ENCODE results near the gene CDH13. TPM values are rescaled to one million over a fixed set of nuclear protein-coding genes. Genes with fewer than 3 reads are reported as not detected.

Gene CDH13
- total RNA-seq, 2 experiments from 2014 or later = not detected

DNA sequence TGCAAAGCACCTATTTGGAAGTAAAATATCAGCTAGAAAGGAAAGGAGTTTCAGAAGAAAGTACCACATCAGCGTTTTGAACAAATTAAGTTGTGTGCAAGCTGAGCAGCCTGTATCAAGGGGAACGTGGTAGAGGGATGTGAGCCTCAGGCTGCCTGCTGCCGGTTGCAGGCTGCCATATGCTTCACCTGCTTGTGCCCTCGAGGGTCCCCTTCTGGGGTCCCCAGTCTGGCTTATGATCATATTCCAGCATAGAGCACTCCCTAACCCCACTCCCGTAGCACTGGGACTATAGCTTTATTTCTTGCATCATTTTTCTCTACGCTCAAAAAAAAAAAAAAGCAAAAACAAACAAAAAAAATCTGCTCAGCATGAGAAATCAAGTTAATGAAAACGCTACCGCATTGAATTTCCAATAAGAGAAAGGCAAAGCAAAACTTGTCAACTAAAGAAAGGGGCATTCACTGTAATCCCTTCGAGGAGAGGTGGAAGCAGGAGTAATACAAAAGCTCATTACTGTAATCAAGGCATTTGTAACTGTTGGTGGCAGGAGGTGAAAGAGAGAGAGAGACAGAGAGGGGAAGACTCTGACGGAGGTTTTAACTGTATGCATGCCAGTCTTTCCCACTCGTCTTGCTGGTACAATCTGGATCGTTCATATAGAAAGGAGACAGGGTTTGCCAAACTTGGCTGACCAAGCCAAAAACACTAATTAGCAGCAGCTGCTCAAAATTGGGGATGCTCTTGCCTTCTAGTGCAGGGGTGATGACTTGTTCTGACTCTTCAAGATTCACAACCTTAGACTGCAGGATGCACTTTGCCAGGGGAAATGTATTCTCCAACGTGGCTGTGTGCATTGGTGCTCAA lies 922.8 kb downstream of the CDH13 start:
- H3K4me1 ChIP-seq (ENCODE audit: insufficient read depth, low read length, poor library complexity, severe bottlenecking) = no peaks in the 10 kb centered on the region
- DNase-seq (ENCODE audit: low spot score) = no peak
- H3K36me3 ChIP-seq (ENCODE audit: insufficient read depth, low read length) = no peaks in the 10 kb centered on the region
- H2AFZ ChIP-seq (ENCODE audit: low read length) = no peak overlapping the region
- intact Hi-C loops (cut with micrococcal nuclease; ENCODE audit: unreplicated experiment) = no loop called here
- no TSS peak for BruUV-seq (replicated peaks)
- H3K27ac ChIP-seq (ENCODE audit: low read depth, low read length, poor library complexity, severe bottlenecking) = no peak overlapping the region
- H3K9me2 ChIP-seq (ENCODE audit: insufficient read depth, low read length) = no peaks in the 10 kb centered on the region
- POLR2A ChIA-PET = interaction anchor here (0.7 kb wide), 1 partner anchor 335 kb away, joined by 3 read pairs; no protein-coding TSS in a partner anchor
- H3K79me2 ChIP-seq (ENCODE audit: insufficient read depth, low read depth, low read length) = no peaks in the 10 kb centered on the region
- no peak for TF ChIP-seq EZH2phosphoT487 (IDR thresholded peaks at IDR 0.05; ENCODE audit: borderline replicate concordance, low read depth, low read length)
- TF ChIP-seq, protein P1, sequence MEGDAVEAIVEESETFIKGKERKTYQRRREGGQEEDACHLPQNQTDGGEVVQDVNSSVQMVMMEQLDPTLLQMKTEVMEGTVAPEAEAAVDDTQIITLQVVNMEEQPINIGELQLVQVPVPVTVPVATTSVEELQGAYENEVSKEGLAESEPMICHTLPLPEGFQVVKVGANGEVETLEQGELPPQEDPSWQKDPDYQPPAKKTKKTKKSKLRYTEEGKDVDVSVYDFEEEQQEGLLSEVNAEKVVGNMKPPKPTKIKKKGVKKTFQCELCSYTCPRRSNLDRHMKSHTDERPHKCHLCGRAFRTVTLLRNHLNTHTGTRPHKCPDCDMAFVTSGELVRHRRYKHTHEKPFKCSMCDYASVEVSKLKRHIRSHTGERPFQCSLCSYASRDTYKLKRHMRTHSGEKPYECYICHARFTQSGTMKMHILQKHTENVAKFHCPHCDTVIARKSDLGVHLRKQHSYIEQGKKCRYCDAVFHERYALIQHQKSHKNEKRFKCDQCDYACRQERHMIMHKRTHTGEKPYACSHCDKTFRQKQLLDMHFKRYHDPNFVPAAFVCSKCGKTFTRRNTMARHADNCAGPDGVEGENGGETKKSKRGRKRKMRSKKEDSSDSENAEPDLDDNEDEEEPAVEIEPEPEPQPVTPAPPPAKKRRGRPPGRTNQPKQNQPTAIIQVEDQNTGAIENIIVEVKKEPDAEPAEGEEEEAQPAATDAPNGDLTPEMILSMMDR (conservative IDR thresholded peaks at IDR 0.05; ENCODE audit: low read length) = no peak
- no peaks in the 10 kb centered on the region for H4K20me1 ChIP-seq (ENCODE audit: insufficient read depth, low read length)
- no peak overlapping the region for H3K4me3 ChIP-seq (ENCODE audit: low read depth, low read length, poor library complexity, severe bottlenecking)
- CTCF ChIA-PET (ENCODE audit: unreplicated experiment) = no interaction called here
- no peaks in the 10 kb centered on the region for H3K9me3 ChIP-seq (ENCODE audit: low read length)
- H3K4me2 ChIP-seq (ENCODE audit: low read length) = no peak overlapping the region

DNA sequence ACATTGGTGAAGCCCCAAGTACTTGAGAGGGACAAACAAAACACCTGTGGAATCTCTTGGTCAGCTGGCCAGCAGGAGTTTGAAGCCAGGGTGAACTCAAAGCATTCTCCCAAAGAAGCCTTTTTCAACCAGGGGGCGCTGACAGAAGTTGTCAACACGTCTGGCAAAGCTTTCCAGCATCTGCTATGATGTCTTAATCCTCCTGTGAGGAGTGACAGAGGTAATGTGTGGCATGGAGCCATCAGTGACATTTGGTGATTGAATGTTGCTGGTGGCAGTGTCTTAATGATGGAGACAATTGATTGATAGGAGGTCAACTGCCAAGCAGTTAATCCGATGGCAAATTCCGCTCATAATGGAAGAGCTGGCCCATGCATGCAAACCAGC lies 923.4 kb downstream of the CDH13 start:
- intact Hi-C loops (cut with micrococcal nuclease; ENCODE audit: unreplicated experiment) = no loop called here
- Histone ChIP-seq H3K4me1 (ENCODE audit: insufficient read depth, low read length, poor library complexity, severe bottlenecking) (no peaks in the 10 kb centered on the region), H3K27ac (ENCODE audit: low read depth, low read length, poor library complexity, severe bottlenecking) (no peak overlapping the region), H4K20me1 (ENCODE audit: insufficient read depth, low read length) (no peaks in the 10 kb centered on the region), H2AFZ (ENCODE audit: low read length) (no peak overlapping the region), H3K4me2 (ENCODE audit: low read length) (no peak overlapping the region), H3K9me2 (ENCODE audit: insufficient read depth, low read length) (no peaks in the 10 kb centered on the region), H3K9me3 (ENCODE audit: low read length) (no peaks in the 10 kb centered on the region), H3K79me2 (ENCODE audit: insufficient read depth, low read depth, low read length) (no peaks in the 10 kb centered on the region), H3K36me3 (ENCODE audit: insufficient read depth, low read length) (no peaks in the 10 kb centered on the region), H3K4me3 (ENCODE audit: low read depth, low read length, poor library complexity, severe bottlenecking) (no peak overlapping the region)
- CTCF ChIA-PET (ENCODE audit: unreplicated experiment) = no interaction called here
- no peak for DNase-seq (ENCODE audit: low spot score)
- BruUV-seq (replicated peaks) = no TSS peak
- POLR2A ChIA-PET = no interaction called here
- TF ChIP-seq, protein P1 (conservative IDR thresholded peaks at IDR 0.05; ENCODE audit: low read length) = no peak
- TF ChIP-seq EZH2phosphoT487 (IDR thresholded peaks at IDR 0.05; ENCODE audit: borderline replicate concordance, low read depth, low read length) = no peak

GRCh38 chr16:83552228-83552627 lies 925.5 kb downstream of the CDH13 start:
- Histone ChIP-seq H3K4me1 (ENCODE audit: insufficient read depth, low read length, poor library complexity, severe bottlenecking) (no peaks in the 10 kb centered on the region), H3K4me2 (ENCODE audit: low read length) (no peak overlapping the region), H3K27ac (ENCODE audit: low read depth, low read length, poor library complexity, severe bottlenecking) (no peak overlapping the region), H3K4me3 (ENCODE audit: low read depth, low read length, poor library complexity, severe bottlenecking) (no peak overlapping the region), H4K20me1 (ENCODE audit: insufficient read depth, low read length) (no peaks in the 10 kb centered on the region), H3K9me3 (ENCODE audit: low read length) (no peaks in the 10 kb centered on the region), H3K9me2 (ENCODE audit: insufficient read depth, low read length) (no peaks in the 10 kb centered on the region), H3K36me3 (ENCODE audit: insufficient read depth, low read length) (no peaks in the 10 kb centered on the region), H2AFZ (ENCODE audit: low read length) (no peak overlapping the region), H3K79me2 (ENCODE audit: insufficient read depth, low read depth, low read length) (no peaks in the 10 kb centered on the region)
- CTCF ChIA-PET (ENCODE audit: unreplicated experiment) = no interaction called here
- POLR2A ChIA-PET = no interaction called here
- intact Hi-C loops (cut with micrococcal nuclease; ENCODE audit: unreplicated experiment) = no loop called here
- no peak for TF ChIP-seq EZH2phosphoT487 (IDR thresholded peaks at IDR 0.05; ENCODE audit: borderline replicate concordance, low read depth, low read length)
- TF ChIP-seq, protein P1 (conservative IDR thresholded peaks at IDR 0.05; ENCODE audit: low read length) = no peak
- no TSS peak for BruUV-seq (replicated peaks)
- no peak for DNase-seq (ENCODE audit: low spot score)

All from OCI-LY7 (cell line).